CD14-positive monocyte (primary cell): ENCODE measurements around the gene LTBP1. TPM values are rescaled to one million over a fixed set of nuclear protein-coding genes. Genes with fewer than 3 reads are reported as not detected.

ENCODE experiments used
- DNase-seq, 3 donors: peaks; one replicate each; pipeline ENCODE4 v3.0.0-alpha.2; 2011 to 2022
- H2AFZ ChIP-seq: 2 replicates; pipeline ENCODE4 v1.6.0; 2012; ENCODE audit warnings: mild to moderate bottlenecking, low read depth, low read length, inconsistent platforms; ENCODE audit not compliant: insufficient read depth, poor library complexity, severe bottlenecking
- H3K27ac ChIP-seq, 2 donors: 1 replicate in 1 of 2; 2 replicates in 1 of 2; pipeline ENCODE4 v1.5.1; 2012 to 2013; ENCODE audit warnings: low read length in 2 of 2, control low read depth in 1 of 2, inconsistent platforms in 1 of 2, low read depth in 1 of 2, mild to moderate bottlenecking in 1 of 2
- H3K27me3 ChIP-seq, 2 donors: one replicate each; pipeline versions ENCODE4 v1.6.0 to v1.6.1; 2011 to 2013; ENCODE audit warnings: low read length in 2 of 2; ENCODE audit not compliant: control insufficient read depth in 2 of 2, insufficient read depth in 2 of 2
- H3K36me3 ChIP-seq, 2 donors: replicated peaks in 1 of 2; 1 replicate in 1 of 2; 2 replicates in 1 of 2; pipeline versions ENCODE4 v1.5.1 to v1.6.1; 2012 to 2013; ENCODE audit warnings: low read length in 2 of 2, control low read depth in 1 of 2, inconsistent platforms in 1 of 2, mild to moderate bottlenecking in 1 of 2; ENCODE audit not compliant: insufficient read depth in 2 of 2, control insufficient read depth in 1 of 2
- H3K4me1 ChIP-seq, 2 donors: 1 replicate in 1 of 2; 2 replicates in 1 of 2; pipeline versions ENCODE4 v1.5.1 to v1.6.1; 2012 to 2013; ENCODE audit warnings: low read length in 2 of 2, control low read depth in 1 of 2, inconsistent platforms in 1 of 2, mild to moderate bottlenecking in 1 of 2, moderate library complexity in 1 of 2; ENCODE audit not compliant: insufficient read depth in 2 of 2, control insufficient read depth in 1 of 2
- H3K4me2 ChIP-seq: replicated peaks from 2 replicates; pipeline ENCODE3; 2012; ENCODE audit warnings: low read length, moderate library complexity, mild to moderate bottlenecking; ENCODE audit not compliant: poor library complexity, severe bottlenecking; ENCODE audit errors: extremely low read depth
- H3K4me3 ChIP-seq, 3 experiments: fragments of 200-600 bp in 1 of 3; sonication (generic) in 1 of 3; replicated peaks in 1 of 3; 1 replicate in 2 of 3; 2 replicates in 1 of 3; pipeline ENCODE4 v1.5.1; 2011 to 2013; ENCODE audit warnings: low read length in 3 of 3, mild to moderate bottlenecking in 3 of 3, control low read depth in 2 of 3, low read depth in 2 of 3, inconsistent platforms in 1 of 3, moderate library complexity in 1 of 3
- H3K79me2 ChIP-seq: 2 replicates; pipeline ENCODE4 v1.6.0; 2012; ENCODE audit warnings: mild to moderate bottlenecking, control low read depth, inconsistent platforms, low read length, moderate library complexity; ENCODE audit not compliant: insufficient read depth
- H3K9ac ChIP-seq: 2 replicates; pipeline ENCODE4 v1.6.0; 2017; ENCODE audit warnings: low read length, mild to moderate bottlenecking; ENCODE audit not compliant: insufficient read depth, poor library complexity, severe bottlenecking
- H3K9me3 ChIP-seq, 2 donors: replicated peaks in 1 of 2; 1 replicate in 1 of 2; 2 replicates in 1 of 2; pipeline versions ENCODE4 v1.5.1 to v1.6.1; 2012 to 2013; ENCODE audit warnings: low read length in 2 of 2, control low read depth in 1 of 2; ENCODE audit not compliant: control insufficient read depth in 1 of 2, insufficient read depth in 1 of 2
- H4K20me1 ChIP-seq: 2 replicates; pipeline ENCODE4 v1.6.0; 2012; ENCODE audit warnings: mild to moderate bottlenecking, low read length, control low read depth, moderate library complexity; ENCODE audit not compliant: insufficient read depth
- H3K27ac Mint-ChIP-seq, 7 donors: one replicate each; pipeline ENCODE4 v1.8.0; 2020; ENCODE audit warnings: mild to moderate bottlenecking in 7 of 7, mixed read lengths in 7 of 7, moderate library complexity in 6 of 7, inconsistent platforms in 2 of 7
- H3K27me3 Mint-ChIP-seq, 3 donors: one replicate each; pipeline ENCODE4 v1.8.0; 2021 to 2022; ENCODE audit warnings: low read depth in 3 of 3, mild to moderate bottlenecking in 3 of 3, mixed read lengths in 3 of 3, moderate library complexity in 3 of 3, inconsistent platforms in 1 of 3
- H3K36me3 Mint-ChIP-seq, 2 donors: one replicate each; pipeline ENCODE4 v1.8.0; 2020; ENCODE audit warnings: mixed read lengths in 2 of 2, inconsistent platforms in 1 of 2, mild to moderate bottlenecking in 1 of 2
- H3K4me1 Mint-ChIP-seq: one replicate; pipeline ENCODE4 v1.8.0; 2020; ENCODE audit warnings: mild to moderate bottlenecking, mixed read lengths
- H3K4me3 Mint-ChIP-seq, 2 donors: one replicate each; pipeline ENCODE4 v1.8.0; 2020; ENCODE audit warnings: mild to moderate bottlenecking in 2 of 2, mixed read lengths in 2 of 2, moderate library complexity in 1 of 2
- H3K9me3 Mint-ChIP-seq, 7 donors: one replicate each; pipeline ENCODE4 v1.8.0; 2020 to 2022; ENCODE audit warnings: mixed read lengths in 7 of 7, mild to moderate bottlenecking in 6 of 7, moderate library complexity in 6 of 7, inconsistent platforms in 2 of 7
- CTCF ChIP-seq: fragments of 200-600 bp; IDR thresholded peaks from one replicate; pipeline ENCODE4 v1.8.0; 2022; ENCODE audit warnings: antibody characterized with exemption, mild to moderate bottlenecking
- WGBS: methylation state at CpG from one replicate; pipeline ENCODE4 v1.1.5; 2013; ENCODE audit warnings: missing lambda C conversion rate; ENCODE audit not compliant: insufficient coverage; 5-methylcytosine and 5-hydroxymethylcytosine counted together
- intact Hi-C, 2 donors: fragments of 100-400 bp; cut with micrococcal nuclease; formaldehyde crosslinking; loops; one replicate each; pipeline versions ENCODE4 v1.15.0 to v1.15.1; 2023
- polyA plus RNA-seq, 3 donors: library from polyadenylated mRNA; depleted of rRNA in 1 of 3; unstranded in 2 of 3; stranded (reverse) in 1 of 3; fragments of 300-500 nt in 2 of 3; fragments of >200 nt in 1 of 3; fragmentation: Illumina TruSeq in 2 of 3; gene quantifications; 1 replicate in 2 of 3; 2 replicates in 1 of 3; pipeline ENCODE4 v1.2.3, GENCODE V29; 2012 to 2021

The LTBP1 gene
- polyA plus RNA-seq, 3 donors, result 0.18 to 0.24 TPM; not detected in 1

GRCh38 chr2:33317369-33318007, 370.7 kb downstream of the LTBP1 start:
- intact Hi-C loops, result no loop called here
- H3K4me1 ChIP-seq, result no peaks in the 10 kb centered on the region

DNA sequence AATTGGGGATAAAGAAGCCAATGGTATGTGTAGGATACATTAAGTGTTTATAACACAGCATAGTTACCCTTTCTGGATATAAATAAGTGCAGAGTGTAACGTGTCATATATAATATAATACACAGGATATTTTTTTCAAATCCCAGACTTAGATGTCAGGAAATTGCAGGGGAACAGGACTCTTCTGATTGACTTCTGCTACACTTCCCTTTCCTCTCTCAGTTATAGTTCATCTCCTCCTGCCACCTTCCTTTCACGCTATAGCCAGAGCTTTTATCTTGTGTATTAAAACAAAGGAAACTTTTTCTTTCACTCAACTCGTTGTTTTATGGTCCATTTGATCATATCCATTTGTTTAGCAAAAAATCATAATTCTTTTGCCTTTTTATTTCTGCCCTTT, 371.7 kb downstream of the LTBP1 start:
- no peaks in the 10 kb centered on the region for H3K9me3 ChIP-seq
- Mint-ChIP-seq H3K36me3 (no peaks in the 10 kb centered on the region), H3K9me3 (peaks cover 0 to 1% (median 0%) of the 10 kb centered on the region in 7 donors), H3K4me3 (no peak overlapping the region), H3K4me1 (peaks cover 7% of the 10 kb centered on the region), H3K27me3 (peaks cover 0 to 2% (median 0%) of the 10 kb centered on the region in 3 donors), H3K27ac (no peak overlapping the region)
- intact Hi-C loops, result no loop called here
- H3K36me3 ChIP-seq, result no peaks in the 10 kb centered on the region
- no peak for DNase-seq
- H3K9ac ChIP-seq, result no peak overlapping the region
- no CpG with 5 or more reads among the region's 3 CpGs for WGBS
- H3K79me2 ChIP-seq, result no peaks in the 10 kb centered on the region
- H3K4me2 ChIP-seq, result no peak overlapping the region
- no peaks in the 10 kb centered on the region for H4K20me1 ChIP-seq
- no peak overlapping the region for H3K4me3 ChIP-seq
- H2AFZ ChIP-seq, result no peak overlapping the region
- H3K27me3 ChIP-seq, result no peaks in the 10 kb centered on the region
- no peak overlapping the region for H3K27ac ChIP-seq
- TF ChIP-seq CTCF, result no peak
- H3K4me1 ChIP-seq, result no peaks in the 10 kb centered on the region

More at GRCh38 chr2:33317369-33318007, 370.7 kb downstream of the LTBP1 start:
- TF ChIP-seq CTCF, result no peak
- Histone ChIP-seq H3K36me3 (no peaks in the 10 kb centered on the region), H2AFZ (no peak overlapping the region), H3K27me3 (no peaks in the 10 kb centered on the region), H3K27ac (no peak overlapping the region), H3K9me3 (no peaks in the 10 kb centered on the region), H3K9ac (no peak overlapping the region), H4K20me1 (no peaks in the 10 kb centered on the region), H3K79me2 (no peaks in the 10 kb centered on the region), H3K4me3 (no peak overlapping the region), H3K4me2 (no peak overlapping the region)
- peaks cover 0 to 1% (median 0%) of the 10 kb centered on the region in 7 donors for H3K9me3 Mint-ChIP-seq
- no CpG with 5 or more reads among the region's 5 CpGs for WGBS
- no peaks in the 10 kb centered on the region for H3K36me3 Mint-ChIP-seq
- H3K4me1 Mint-ChIP-seq, result peaks cover 5% of the 10 kb centered on the region
- H3K27me3 Mint-ChIP-seq, result peaks cover 0 to 2% (median 0%) of the 10 kb centered on the region in 3 donors
- no peak overlapping the region for H3K4me3 Mint-ChIP-seq
- no peak for DNase-seq
- no peak overlapping the region for H3K27ac Mint-ChIP-seq
